BLaER1 treated with 17β-estradiol and CSF1 and Interleukin-3, amounts not matched to agents 10 nM and 100 nM (cell line): ENCODE results near the gene IL1R2.

Experiments
- H3K27ac ChIP-seq, 11 experiments: shearing (Covaris generic); formaldehyde crosslinking; 2 replicates each; pipeline ENCODE4 v1.8.1; 2022
- H3K27me3 ChIP-seq, 11 experiments: shearing (Covaris generic); formaldehyde crosslinking; 2 replicates each; pipeline ENCODE4 v1.8.1; 2022
- H3K36me3 ChIP-seq, 11 experiments: shearing (Covaris generic); formaldehyde crosslinking; 2 replicates each; pipeline ENCODE4 v1.8.1; 2022
- H3K4me1 ChIP-seq, 10 experiments: shearing (Covaris generic); formaldehyde crosslinking; 2 replicates each; pipeline ENCODE4 v1.8.1; 2022
- H3K4me2 ChIP-seq, 11 experiments: shearing (Covaris generic); formaldehyde crosslinking; 2 replicates each; pipeline ENCODE4 v1.8.1; 2022
- H3K4me3 ChIP-seq, 10 experiments: shearing (Covaris generic); formaldehyde crosslinking; 2 replicates each; pipeline ENCODE4 v1.8.1; 2022
- H3K9ac ChIP-seq, 11 experiments: shearing (Covaris generic); formaldehyde crosslinking; 2 replicates each; pipeline ENCODE4 v1.8.1; 2022
- H3K9me3 ChIP-seq, 11 experiments: shearing (Covaris generic); formaldehyde crosslinking; replicated peaks in 1 of 11; 2 replicates each; pipeline ENCODE4 v1.8.1; 2022
- H4K20me1 ChIP-seq, 11 experiments: shearing (Covaris generic); formaldehyde crosslinking; 2 replicates each; pipeline ENCODE4 v1.8.1; 2022
- Cebpa-rat ChIP-seq, 11 experiments: shearing (Covaris generic); IDR thresholded peaks; 2 replicates each; pipeline ENCODE4 v1.8.1; 2022

The IL1R2 gene

DNA sequence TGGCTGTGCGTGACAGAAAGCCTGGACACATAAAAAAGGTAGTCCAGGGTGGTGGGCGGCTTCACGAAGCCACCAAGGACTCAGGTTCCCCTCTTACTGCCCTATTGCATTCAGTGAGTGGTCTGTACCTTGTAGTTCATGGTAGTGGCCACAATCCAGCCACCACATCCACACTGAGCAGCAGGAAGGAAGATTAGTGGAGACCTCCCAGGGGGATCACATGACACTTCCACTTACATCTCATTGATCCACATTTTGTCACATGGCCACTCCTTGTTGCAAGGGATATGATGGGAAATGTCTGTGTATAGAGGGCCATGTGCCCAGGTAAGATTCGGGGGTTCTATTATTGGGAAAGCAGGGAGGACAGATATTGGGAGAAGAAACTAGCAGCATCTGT, 13.7 kb downstream of the IL1R2 start:
- Histone ChIP-seq H3K36me3 (peaks cover 0 to 10% (median 0%) of the 10 kb centered on the region in 11 experiments; a peak in 2 of 22 replicates), H3K4me3 (no peak overlapping the region), H3K27ac (no peak overlapping the region), H3K27me3 (peaks cover 0 to 12% (median 0%) of the 10 kb centered on the region in 11 experiments; a peak in 1 of 22 replicates), H3K4me2 (peak overlapping the region in 10 of 11 experiments; percentile 8 to 73 (median 34); a peak in 14 of 22 replicates), H3K9me3 (no peaks in the 10 kb centered on the region), H3K4me1 (peaks cover 16 to 76% (median 18%) of the 10 kb centered on the region in 10 experiments), H3K9ac (no peak overlapping the region), H4K20me1 (0 out of 22 replicates have a peak, but pooled peaks cover 0 to 11% (median 0%) of the 10 kb centered on the region in 11 experiments)
- no peak for TF ChIP-seq Cebpa-rat (IDR thresholded peaks at IDR 0.05)

DNA sequence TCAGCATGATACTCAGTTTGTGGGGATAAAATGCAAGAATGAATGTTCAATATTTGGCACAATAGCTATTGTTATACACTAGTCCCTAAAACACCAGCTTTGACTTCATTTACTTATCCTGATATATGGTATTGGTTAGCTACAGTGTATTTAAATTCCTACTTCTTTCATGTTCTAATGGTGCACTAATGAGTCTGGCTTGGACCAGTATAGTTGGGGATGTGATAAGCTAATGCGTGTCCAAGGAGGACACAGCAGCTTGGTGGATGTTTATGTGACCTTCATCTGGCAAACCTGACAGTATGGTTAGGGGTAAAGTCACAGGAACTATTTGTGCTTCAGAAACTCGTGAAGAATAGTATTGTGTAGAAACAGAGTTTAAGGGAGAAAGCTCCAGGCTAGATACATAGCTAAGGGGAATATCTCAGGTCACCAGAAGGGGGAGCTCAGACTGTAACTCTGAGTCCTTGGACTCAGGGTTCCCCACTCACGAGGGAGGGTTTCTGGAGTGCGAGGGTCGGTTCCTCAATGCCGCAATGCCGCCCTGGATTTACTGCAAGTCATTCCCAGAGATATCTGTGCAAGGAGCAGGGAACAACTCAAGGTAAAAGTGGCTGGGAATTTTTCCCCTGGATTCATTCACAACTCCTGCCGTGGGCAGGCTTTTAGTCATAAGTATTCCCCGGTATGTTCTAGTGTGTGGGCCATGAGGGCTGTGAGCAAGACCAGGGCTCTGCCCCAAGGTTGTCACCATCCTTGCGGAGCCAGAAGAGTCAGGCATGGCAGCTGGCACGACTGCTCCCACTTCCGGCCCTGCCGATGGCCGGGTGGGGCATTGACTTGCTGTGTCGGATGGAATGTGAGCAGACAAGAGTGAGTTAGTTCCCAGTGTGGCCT, 14.5 kb downstream of the IL1R2 start:
- Histone ChIP-seq H3K4me1 (peaks cover 22 to 73% (median 26%) of the 10 kb centered on the region in 10 experiments), H4K20me1 (0 out of 22 replicates have a peak, but pooled peaks cover 0 to 3% (median 0%) of the 10 kb centered on the region in 11 experiments), H3K4me3 (no peak overlapping the region), H3K4me2 (peak overlapping the region in 2 of 11 experiments; percentile 43 to 73; a peak in 4 of 22 replicates), H3K27ac (no peak overlapping the region; a peak in 1 of 22 replicates), H3K36me3 (peaks cover 0 to 7% (median 0%) of the 10 kb centered on the region in 11 experiments; a peak in 2 of 22 replicates), H3K9me3 (no peaks in the 10 kb centered on the region), H3K27me3 (peaks cover 0 to 12% (median 0%) of the 10 kb centered on the region in 11 experiments; a peak in 1 of 22 replicates), H3K9ac (no peak overlapping the region)
- TF ChIP-seq Cebpa-rat (IDR thresholded peaks at IDR 0.05) = no peak

DNA sequence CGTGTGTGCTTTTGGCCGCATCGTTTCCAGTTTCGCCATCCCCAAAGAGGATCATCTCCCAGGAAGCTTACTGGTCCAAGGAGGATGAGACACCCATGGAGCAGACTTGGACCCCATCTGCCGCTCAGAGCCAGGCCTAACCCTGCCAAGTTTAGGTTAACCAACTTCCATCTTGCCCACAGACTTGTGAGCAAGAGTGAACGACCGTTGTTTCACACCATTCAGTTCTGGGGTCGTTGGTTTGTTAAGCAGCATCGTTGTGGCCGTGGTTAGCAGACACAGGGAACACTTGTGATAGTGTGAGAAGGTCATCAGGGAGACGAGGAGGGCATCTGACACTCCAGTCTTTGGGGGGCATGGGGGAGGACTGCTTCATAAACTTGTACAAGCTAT, 15.1 kb downstream of the IL1R2 start:
- H3K9ac ChIP-seq = no peak overlapping the region
- H3K4me3 ChIP-seq = no peak overlapping the region
- H3K27me3 ChIP-seq = peaks cover 0 to 12% (median 0%) of the 10 kb centered on the region in 11 experiments; a peak in 1 of 22 replicates
- peaks cover 22 to 78% (median 30%) of the 10 kb centered on the region in 10 experiments for H3K4me1 ChIP-seq
- peak overlapping the region in 2 of 11 experiments; percentile 36 to 73; a peak in 4 of 22 replicates for H3K4me2 ChIP-seq
- TF ChIP-seq Cebpa-rat (IDR thresholded peaks at IDR 0.05) = no peak
- no peaks in the 10 kb centered on the region for H3K9me3 ChIP-seq
- H4K20me1 ChIP-seq = no peaks in the 10 kb centered on the region
- peaks cover 0 to 6% (median 0%) of the 10 kb centered on the region in 11 experiments; a peak in 2 of 22 replicates for H3K36me3 ChIP-seq
- H3K27ac ChIP-seq = no peak overlapping the region; a peak in 1 of 22 replicates

DNA sequence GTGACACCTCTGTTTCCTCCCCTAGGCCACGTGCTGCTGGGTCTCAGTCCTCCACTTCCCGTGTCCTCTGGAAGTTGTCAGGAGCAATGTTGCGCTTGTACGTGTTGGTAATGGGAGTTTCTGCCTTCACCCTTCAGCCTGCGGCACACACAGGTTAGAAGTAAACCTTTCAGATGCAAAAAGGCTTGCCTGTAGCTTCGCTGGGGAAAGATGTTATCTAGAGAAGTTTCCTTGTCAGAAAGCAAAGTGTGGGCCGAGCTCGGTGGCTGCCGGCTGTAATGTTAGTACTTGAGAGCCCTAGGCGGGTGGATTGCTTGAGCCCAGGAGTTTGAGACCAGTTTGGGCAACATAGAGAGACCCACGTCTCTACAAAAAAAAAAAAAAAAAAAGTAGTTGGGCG, 16.7 kb downstream of the IL1R2 start:
- peaks cover 22 to 94% (median 31%) of the 10 kb centered on the region in 10 experiments for H3K4me1 ChIP-seq
- no peak overlapping the region for H3K9ac ChIP-seq
- no peaks in the 10 kb centered on the region for H4K20me1 ChIP-seq
- H3K27ac ChIP-seq = no peak overlapping the region
- H3K9me3 ChIP-seq = peaks cover 0 to 7% (median 0%) of the 10 kb centered on the region in 11 experiments; a peak in 4 of 22 replicates
- H3K27me3 ChIP-seq = peaks cover 0 to 12% (median 0%) of the 10 kb centered on the region in 11 experiments; a peak in 1 of 22 replicates
- no peak for TF ChIP-seq Cebpa-rat (IDR thresholded peaks at IDR 0.05)
- H3K36me3 ChIP-seq = peaks cover 0 to 10% (median 0%) of the 10 kb centered on the region in 11 experiments; a peak in 3 of 22 replicates
- H3K4me3 ChIP-seq = no peak overlapping the region
- peak overlapping the region in 2 of 11 experiments; percentile 22 to 32; a peak in 2 of 22 replicates for H3K4me2 ChIP-seq

DNA sequence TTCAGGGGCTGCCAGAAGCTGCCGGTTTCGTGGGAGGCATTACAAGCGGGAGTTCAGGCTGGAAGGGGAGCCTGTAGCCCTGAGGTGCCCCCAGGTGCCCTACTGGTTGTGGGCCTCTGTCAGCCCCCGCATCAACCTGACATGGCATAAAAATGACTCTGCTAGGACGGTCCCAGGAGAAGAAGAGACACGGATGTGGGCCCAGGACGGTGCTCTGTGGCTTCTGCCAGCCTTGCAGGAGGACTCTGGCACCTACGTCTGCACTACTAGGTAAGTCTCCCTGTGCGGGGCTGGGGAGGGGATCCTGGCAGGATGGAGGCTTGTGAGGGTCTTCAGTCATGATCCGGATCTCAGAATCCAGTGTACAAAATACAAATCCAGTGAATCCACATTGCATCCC, 17.8 kb downstream of the IL1R2 start:
- H3K4me3 ChIP-seq = no peak overlapping the region

DNA sequence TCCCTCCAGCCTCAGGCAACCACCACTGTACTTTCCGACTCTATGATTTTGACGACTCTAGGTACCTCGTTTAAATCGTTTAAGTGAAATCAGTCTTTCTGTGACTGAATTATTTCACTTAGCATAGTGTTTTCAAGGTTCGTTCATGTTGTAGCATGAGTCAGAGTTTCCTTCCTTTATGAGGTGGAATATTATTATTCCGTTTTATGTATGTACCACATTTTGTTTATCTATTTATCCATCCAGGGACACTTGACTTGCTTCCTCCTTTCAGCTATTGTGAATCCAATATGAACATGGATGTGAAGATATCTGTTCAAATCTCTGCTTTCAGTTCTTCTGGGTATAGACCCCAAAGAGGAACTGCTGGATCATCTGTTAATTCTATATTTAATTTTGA, 19.1 kb downstream of the IL1R2 start:
- Histone ChIP-seq H3K4me2 (peak overlapping the region in 8 of 11 experiments; percentile 32 to 87 (median 70); a peak in 15 of 22 replicates), H3K9me3 (peaks cover 0 to 12% (median 0%) of the 10 kb centered on the region in 11 experiments; a peak in 4 of 22 replicates), H3K9ac (peak overlapping the region in 3 of 11 experiments; percentile 24 to 47 (median 43); a peak in 2 of 22 replicates), H3K4me3 (no peak overlapping the region), H3K4me1 (peaks cover 4 to 80% (median 15%) of the 10 kb centered on the region in 10 experiments; a peak in 17 of 20 replicates), H4K20me1 (no peaks in the 10 kb centered on the region), H3K27me3 (peaks cover 0 to 12% (median 0%) of the 10 kb centered on the region in 11 experiments; a peak in 1 of 22 replicates), H3K27ac (peak overlapping the region in 6 of 11 experiments; percentile 38 to 83 (median 69); a peak in 12 of 22 replicates), H3K36me3 (peaks cover 0 to 24% (median 0%) of the 10 kb centered on the region in 11 experiments; a peak in 3 of 22 replicates)
- TF ChIP-seq Cebpa-rat (IDR thresholded peaks at IDR 0.05) = no peak

More for the DNA sequence above, 17.8 kb downstream of the IL1R2 start:
- H3K36me3 ChIP-seq = peaks cover 0 to 18% (median 0%) of the 10 kb centered on the region in 11 experiments; a peak in 3 of 22 replicates
- H3K27ac ChIP-seq = peak overlapping the region in 3 of 11 experiments; percentile 75 to 83 (median 75); a peak in 3 of 22 replicates
- peak overlapping the region in 3 of 11 experiments; percentile 73 to 87 (median 83); a peak in 5 of 22 replicates for H3K4me2 ChIP-seq
- no peak for TF ChIP-seq Cebpa-rat (IDR thresholded peaks at IDR 0.05)
- peaks cover 16 to 94% (median 26%) of the 10 kb centered on the region in 10 experiments for H3K4me1 ChIP-seq
- H4K20me1 ChIP-seq = no peaks in the 10 kb centered on the region
- peaks cover 0 to 12% (median 0%) of the 10 kb centered on the region in 11 experiments; a peak in 4 of 22 replicates for H3K9me3 ChIP-seq
- H3K27me3 ChIP-seq = peaks cover 0 to 12% (median 0%) of the 10 kb centered on the region in 11 experiments; a peak in 1 of 22 replicates
- no peak overlapping the region for H3K9ac ChIP-seq

DNA sequence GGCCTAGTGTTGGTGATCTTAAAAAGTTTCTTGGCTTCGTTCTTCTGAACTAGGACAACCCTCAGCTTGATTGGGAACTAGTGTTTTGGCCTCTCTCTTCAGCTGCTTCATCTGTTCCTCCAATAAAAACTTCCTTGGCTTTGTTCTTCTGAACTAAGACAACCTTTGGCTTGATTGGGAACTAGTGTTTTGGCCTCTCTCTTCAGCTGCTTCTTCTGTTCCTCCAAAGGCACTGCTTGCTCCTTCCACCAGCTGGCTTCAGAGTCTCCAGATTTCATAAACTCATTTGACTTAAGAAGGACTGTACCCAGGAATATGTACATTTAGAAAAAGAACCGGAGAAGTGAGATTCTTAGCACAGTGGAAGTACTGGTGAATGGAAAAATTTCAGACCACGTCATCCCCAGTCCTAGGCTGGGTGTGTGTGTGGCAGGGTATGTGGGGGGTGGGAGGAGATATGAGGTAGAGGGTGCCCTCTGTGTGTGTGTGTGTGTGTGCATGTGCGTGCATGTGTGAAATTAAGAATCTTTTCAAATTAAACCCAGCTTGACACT, 20.4 kb downstream of the IL1R2 start:
- Histone ChIP-seq H4K20me1 (no peaks in the 10 kb centered on the region), H3K4me2 (peak overlapping the region in 4 of 11 experiments; percentile 73 to 87 (median 80); a peak in 7 of 22 replicates), H3K27me3 (0 out of 22 replicates have a peak, but pooled peaks cover 0 to 5% (median 0%) of the 10 kb centered on the region in 11 experiments), H3K4me1 (peaks cover 4 to 68% (median 15%) of the 10 kb centered on the region in 10 experiments; a peak in 17 of 20 replicates), H3K36me3 (peaks cover 0 to 28% (median 0%) of the 10 kb centered on the region in 11 experiments; a peak in 3 of 22 replicates), H3K4me3 (no peak overlapping the region), H3K27ac (peak overlapping the region in 4 of 11 experiments; percentile 3 to 75 (median 64); a peak in 7 of 22 replicates), H3K9ac (no peak overlapping the region), H3K9me3 (peaks cover 0 to 12% (median 0%) of the 10 kb centered on the region in 11 experiments; a peak in 4 of 22 replicates)
- TF ChIP-seq Cebpa-rat (IDR thresholded peaks at IDR 0.05) = no peak
